Fibroblast of lung (primary cell): ENCODE data around the gene ADARB1. TPM values are rescaled to one million over a fixed set of nuclear protein-coding genes. Genes with fewer than 3 reads are reported as not detected.

Experiments used
- DNase-seq, 2 donors: peaks; one replicate each; pipeline versions ENCODE4 v3.0.0 to v3.0.0-alpha.2; 2010; ENCODE audit warnings: low read depth in 2 of 2
- H2AFZ ChIP-seq: 2 replicates; pipeline ENCODE4 v1.5.1; 2012; ENCODE audit warnings: low read length, control low read depth, inconsistent platforms
- H3K27ac ChIP-seq: 2 replicates; pipeline ENCODE4 v1.5.1; 2011; ENCODE audit warnings: low read length, control low read depth; ENCODE audit not compliant: insufficient read depth
- H3K27me3 ChIP-seq: 2 replicates; pipeline ENCODE4 v1.5.1; 2011; ENCODE audit warnings: mild to moderate bottlenecking, low read length; ENCODE audit not compliant: control insufficient read depth, insufficient read depth
- H3K36me3 ChIP-seq: 2 replicates; pipeline ENCODE4 v1.5.1; 2011; ENCODE audit warnings: low read length; ENCODE audit not compliant: control insufficient read depth, insufficient read depth
- H3K4me1 ChIP-seq: 2 replicates; pipeline ENCODE4 v1.5.1; 2011; ENCODE audit warnings: low read length; ENCODE audit not compliant: control insufficient read depth, insufficient read depth; ENCODE audit errors: extremely low read depth
- H3K4me2 ChIP-seq: 2 replicates; pipeline ENCODE4 v1.5.1; 2011; ENCODE audit warnings: low read length, control low read depth; ENCODE audit not compliant: insufficient read depth; ENCODE audit errors: extremely low read depth
- H3K4me3 ChIP-seq, 4 experiments: fragments of 200-600 bp in 1 of 4; sonication (generic) in 1 of 4; replicated peaks in 1 of 4; 2 replicates each; pipeline ENCODE4 v1.5.1; 2011 to 2016; ENCODE audit warnings: low read length in 4 of 4, low read depth in 3 of 4, mild to moderate bottlenecking in 3 of 4, control low read depth in 2 of 4, inconsistent platforms in 1 of 4, mixed read lengths in 1 of 4; ENCODE audit not compliant: insufficient read depth in 1 of 4; ENCODE audit errors: control extremely low read depth in 1 of 4
- H3K79me2 ChIP-seq: 2 replicates; pipeline ENCODE4 v1.5.1; 2012; ENCODE audit warnings: mild to moderate bottlenecking, low read length, inconsistent platforms; ENCODE audit not compliant: control insufficient read depth, insufficient read depth
- H3K9ac ChIP-seq: 2 replicates; pipeline ENCODE4 v1.5.1; 2011; ENCODE audit warnings: mild to moderate bottlenecking, low read length, control low read depth; ENCODE audit not compliant: insufficient read depth
- H3K9me3 ChIP-seq: 2 replicates; pipeline ENCODE4 v1.5.1; 2012; ENCODE audit warnings: low read depth, low read length; ENCODE audit not compliant: control insufficient read depth, insufficient read depth
- H4K20me1 ChIP-seq: 2 replicates; pipeline ENCODE4 v1.5.1; 2011; ENCODE audit warnings: low read length; ENCODE audit not compliant: control insufficient read depth, insufficient read depth; ENCODE audit errors: extremely low read depth
- EZH2 ChIP-seq: IDR thresholded peaks from 2 replicates; pipeline ENCODE4 v1.5.1; 2012; ENCODE audit warnings: low read length, control low read depth, mild to moderate bottlenecking; ENCODE audit errors: missing control alignments
- polyA plus RNA-seq, 2 donors: library from polyadenylated mRNA; depleted of rRNA in 1 of 2; stranded (reverse) in 1 of 2; unstranded in 1 of 2; fragments of >200 nt; gene quantifications; 2 replicates each; pipeline ENCODE4 v1.2.1, GENCODE V29; 2011 to 2012; ENCODE audit warnings: missing spikeins in 1 of 2
- total RNA-seq: library from RNA; depleted of rRNA; stranded (reverse); fragments of >200 nt; gene quantifications from 2 replicates; pipeline ENCODE4 v1.2.1, GENCODE V29; 2014
- TF ChIP-seq, protein P1 (sequence below), 2 donors: IDR thresholded peaks in 1 of 2; conservative IDR thresholded peaks in 1 of 2; 1 replicate in 1 of 2; 2 replicates in 1 of 2; pipeline ENCODE4 v1.5.1; 2011 to 2012; ENCODE audit warnings: low read length in 2 of 2, control low read depth in 1 of 2, inconsistent platforms in 1 of 2, low read depth in 1 of 2, mild to moderate bottlenecking in 1 of 2

ADARB1 gene
- total and polyA plus RNA-seq, 2 donors (not counting 1 experiment from before 2014, with no cell fraction given): 20.2 to 25.3 TPM

DNA sequence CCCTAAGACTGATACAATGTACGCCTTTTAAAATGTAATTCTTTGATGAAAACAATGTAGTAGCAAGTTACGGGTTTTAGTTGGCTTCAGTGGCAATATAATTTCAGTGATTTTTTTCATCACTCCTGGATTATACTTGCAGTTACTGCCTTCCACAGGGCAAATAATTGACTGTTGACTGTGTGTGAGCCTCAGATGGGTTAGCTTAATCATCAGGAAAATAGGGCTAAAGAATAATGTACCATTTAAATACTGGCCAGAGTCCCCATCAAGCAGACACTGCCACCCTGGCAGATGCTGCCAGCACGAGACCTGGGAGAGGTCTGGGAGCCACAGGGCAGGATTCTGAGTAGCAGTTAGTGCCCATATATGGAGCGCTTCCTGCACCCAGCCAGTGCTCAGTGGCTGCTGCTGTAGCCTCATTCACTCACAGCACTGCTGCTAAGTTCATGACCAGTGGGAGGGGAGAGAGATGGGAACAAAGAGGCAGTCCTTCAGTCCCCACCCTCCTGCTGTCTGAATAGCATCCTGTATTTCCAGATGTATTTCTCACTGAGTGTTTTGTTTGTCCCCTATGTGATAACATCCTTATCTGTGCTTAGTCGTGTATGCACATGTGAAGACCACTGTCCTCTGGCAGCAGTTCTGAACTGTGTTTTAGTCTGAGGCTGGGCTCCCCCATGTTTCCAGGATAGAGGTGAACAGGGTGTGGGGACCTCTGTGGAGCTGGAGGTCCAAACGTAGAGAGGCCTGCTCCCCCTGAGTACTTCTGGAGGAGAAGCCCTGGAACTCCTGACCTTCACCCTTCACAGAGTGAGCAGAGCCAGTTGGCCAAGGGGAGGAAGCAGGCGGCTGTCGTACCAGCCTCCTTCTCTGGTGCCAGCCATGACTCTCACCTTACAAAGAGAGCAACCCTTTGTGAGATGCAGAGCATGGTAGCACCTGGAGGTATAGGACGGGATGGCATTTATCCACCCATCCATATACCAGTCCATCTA, 80.4 kb downstream of the ADARB1 start:
- TF ChIP-seq EZH2: no peak
- TF ChIP-seq, protein P1, sequence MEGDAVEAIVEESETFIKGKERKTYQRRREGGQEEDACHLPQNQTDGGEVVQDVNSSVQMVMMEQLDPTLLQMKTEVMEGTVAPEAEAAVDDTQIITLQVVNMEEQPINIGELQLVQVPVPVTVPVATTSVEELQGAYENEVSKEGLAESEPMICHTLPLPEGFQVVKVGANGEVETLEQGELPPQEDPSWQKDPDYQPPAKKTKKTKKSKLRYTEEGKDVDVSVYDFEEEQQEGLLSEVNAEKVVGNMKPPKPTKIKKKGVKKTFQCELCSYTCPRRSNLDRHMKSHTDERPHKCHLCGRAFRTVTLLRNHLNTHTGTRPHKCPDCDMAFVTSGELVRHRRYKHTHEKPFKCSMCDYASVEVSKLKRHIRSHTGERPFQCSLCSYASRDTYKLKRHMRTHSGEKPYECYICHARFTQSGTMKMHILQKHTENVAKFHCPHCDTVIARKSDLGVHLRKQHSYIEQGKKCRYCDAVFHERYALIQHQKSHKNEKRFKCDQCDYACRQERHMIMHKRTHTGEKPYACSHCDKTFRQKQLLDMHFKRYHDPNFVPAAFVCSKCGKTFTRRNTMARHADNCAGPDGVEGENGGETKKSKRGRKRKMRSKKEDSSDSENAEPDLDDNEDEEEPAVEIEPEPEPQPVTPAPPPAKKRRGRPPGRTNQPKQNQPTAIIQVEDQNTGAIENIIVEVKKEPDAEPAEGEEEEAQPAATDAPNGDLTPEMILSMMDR (conservative IDR thresholded peaks at IDR 0.05 in 1 of 2, IDR thresholded peaks at IDR 0.05 in 1 of 2; ENCODE audit: low read depth in 1 of 2, low read length in 2 of 2): no peak
- Histone ChIP-seq H3K9ac (no peak overlapping the region), H3K4me1 (peaks cover 3% of the 10 kb centered on the region), H4K20me1 (no peaks in the 10 kb centered on the region), H3K4me3 (no peak overlapping the region), H3K27ac (no peak overlapping the region), H3K79me2 (no peaks in the 10 kb centered on the region), H3K9me3 (no peaks in the 10 kb centered on the region), H3K4me2 (no peak overlapping the region), H3K27me3 (no peaks in the 10 kb centered on the region), H3K36me3 (no peaks in the 10 kb centered on the region), H2AFZ (no peak overlapping the region)
- peak; percentile 66 to 86 for DNase-seq

DNA sequence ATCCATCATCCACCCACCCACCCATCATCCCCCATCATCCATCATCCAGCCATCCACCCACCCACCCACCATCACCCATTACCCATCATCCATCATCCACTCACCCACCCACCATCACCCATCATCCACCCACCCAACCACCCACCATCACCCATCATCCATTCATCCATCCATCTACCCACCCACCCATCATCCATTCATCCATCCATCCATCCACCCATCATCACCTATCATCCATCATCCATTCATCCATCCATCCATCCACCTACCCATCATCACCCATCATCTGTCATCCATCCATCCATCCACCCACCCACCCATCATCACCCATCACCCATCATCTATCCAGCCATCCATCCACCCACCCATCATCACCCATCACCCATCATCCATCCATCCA, 81.5 kb downstream of the ADARB1 start:
- DNase-seq: no peak
- Histone ChIP-seq H3K4me1 (peaks cover 3% of the 10 kb centered on the region), H4K20me1 (no peaks in the 10 kb centered on the region), H3K4me2 (no peak overlapping the region), H3K36me3 (no peaks in the 10 kb centered on the region), H3K9me3 (no peaks in the 10 kb centered on the region), H3K4me3 (no peak overlapping the region), H3K79me2 (no peaks in the 10 kb centered on the region), H3K27ac (no peak overlapping the region), H2AFZ (no peak overlapping the region), H3K27me3 (no peaks in the 10 kb centered on the region), H3K9ac (no peak overlapping the region)
- TF ChIP-seq EZH2: no peak
- TF ChIP-seq, protein P1 (conservative IDR thresholded peaks at IDR 0.05 in 1 of 2, IDR thresholded peaks at IDR 0.05 in 1 of 2; ENCODE audit: low read depth in 1 of 2, low read length in 2 of 2): no peak

DNA sequence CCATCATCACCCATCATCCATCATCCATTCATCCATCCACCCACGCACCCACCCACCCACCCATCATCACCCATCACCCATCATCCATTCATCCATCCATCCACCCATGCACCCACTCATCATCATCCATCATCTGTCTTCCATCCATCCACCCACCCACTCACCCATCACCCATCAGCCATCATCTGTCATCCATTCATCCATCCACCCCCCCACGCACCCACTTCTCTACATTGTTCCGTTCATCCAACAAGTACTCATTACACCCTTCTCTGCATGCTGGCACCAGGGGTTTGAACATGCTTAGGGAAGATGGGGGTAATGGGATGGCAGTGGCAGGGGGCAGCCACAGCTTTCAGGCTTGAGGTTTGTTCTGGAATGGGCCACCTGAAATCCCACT, 82.1 kb downstream of the ADARB1 start:
- H3K27me3 ChIP-seq: no peaks in the 10 kb centered on the region
- H2AFZ ChIP-seq: no peak overlapping the region
- H4K20me1 ChIP-seq: no peaks in the 10 kb centered on the region
- H3K36me3 ChIP-seq: no peaks in the 10 kb centered on the region
- no peaks in the 10 kb centered on the region for H3K79me2 ChIP-seq
- H3K4me3 ChIP-seq: no peak overlapping the region
- no peak overlapping the region for H3K4me2 ChIP-seq
- no peak for TF ChIP-seq EZH2
- TF ChIP-seq, protein P1 (conservative IDR thresholded peaks at IDR 0.05 in 1 of 2, IDR thresholded peaks at IDR 0.05 in 1 of 2; ENCODE audit: low read depth in 1 of 2, low read length in 2 of 2): no peak
- H3K27ac ChIP-seq: no peak overlapping the region
- DNase-seq: no peak
- H3K9me3 ChIP-seq: no peaks in the 10 kb centered on the region
- H3K4me1 ChIP-seq: peaks cover 3% of the 10 kb centered on the region
- H3K9ac ChIP-seq: no peak overlapping the region
